ENCODE measurements around the gene PDCD1.

The PDCD1 gene

DNA sequence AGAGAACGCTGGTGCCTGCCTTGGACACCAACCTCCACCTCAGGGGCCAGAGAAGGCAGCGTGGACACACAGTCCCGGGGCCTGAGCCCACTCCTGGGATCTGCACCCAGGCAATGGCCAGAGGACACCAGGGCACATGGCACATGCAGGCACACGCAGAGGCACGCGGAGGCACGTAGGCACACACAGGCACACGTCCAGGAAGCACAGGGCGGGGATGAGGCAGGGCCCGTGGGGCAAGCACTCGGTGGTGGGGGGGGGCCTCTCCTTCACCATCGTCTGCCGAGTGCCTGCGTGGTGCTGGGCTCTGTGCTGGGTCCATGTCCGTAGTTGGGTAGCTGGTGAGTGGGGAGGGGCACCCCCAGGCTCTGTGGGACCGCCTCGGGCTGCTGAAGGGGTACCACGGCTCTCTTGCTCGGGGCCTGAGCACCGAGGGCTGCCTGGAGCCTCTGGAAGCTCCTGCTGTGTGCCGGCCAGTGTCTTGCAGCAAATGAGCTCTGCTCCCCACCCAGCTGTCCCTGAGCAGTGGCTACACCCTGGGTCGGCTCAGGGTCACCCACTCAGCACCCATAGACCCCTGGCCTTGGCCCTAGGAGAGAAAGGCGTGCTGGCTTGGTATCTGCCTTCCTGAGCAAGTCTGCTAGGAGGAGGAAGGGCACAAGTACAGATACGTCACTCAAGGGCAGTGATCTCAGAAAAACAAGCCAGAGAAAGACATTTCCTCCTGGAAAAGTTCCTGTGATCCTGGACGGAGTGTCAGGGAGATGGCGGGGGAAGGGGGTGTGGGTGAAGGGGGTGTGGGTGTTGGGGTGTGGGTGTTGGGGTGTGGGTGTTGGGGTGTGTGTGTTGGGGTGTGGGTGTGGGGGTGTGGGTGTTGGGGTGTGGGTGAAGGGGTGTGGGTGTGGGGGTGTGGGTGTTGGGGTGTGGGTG lies 37.3 kb upstream of the PDCD1 start:
- no peak for DNase-seq (ENCODE audit: low read depth)

DNA sequence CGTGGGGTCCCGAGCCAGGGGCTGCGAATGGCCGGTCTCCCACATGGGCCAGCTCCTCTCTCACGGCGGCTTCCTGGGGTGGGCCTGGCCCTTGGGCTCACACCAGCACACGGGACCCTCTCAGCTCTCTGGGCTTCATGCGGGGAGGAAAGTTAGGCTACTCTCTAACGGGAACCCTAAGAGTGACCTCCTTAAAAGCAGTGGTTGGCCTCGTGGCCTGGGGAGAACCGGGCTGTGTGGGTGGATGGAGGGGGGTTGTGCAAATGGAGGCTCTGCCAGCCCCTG lies 36.7 kb upstream of the PDCD1 start:
- DNase-seq (ENCODE audit: low read depth), result no peak

DNA sequence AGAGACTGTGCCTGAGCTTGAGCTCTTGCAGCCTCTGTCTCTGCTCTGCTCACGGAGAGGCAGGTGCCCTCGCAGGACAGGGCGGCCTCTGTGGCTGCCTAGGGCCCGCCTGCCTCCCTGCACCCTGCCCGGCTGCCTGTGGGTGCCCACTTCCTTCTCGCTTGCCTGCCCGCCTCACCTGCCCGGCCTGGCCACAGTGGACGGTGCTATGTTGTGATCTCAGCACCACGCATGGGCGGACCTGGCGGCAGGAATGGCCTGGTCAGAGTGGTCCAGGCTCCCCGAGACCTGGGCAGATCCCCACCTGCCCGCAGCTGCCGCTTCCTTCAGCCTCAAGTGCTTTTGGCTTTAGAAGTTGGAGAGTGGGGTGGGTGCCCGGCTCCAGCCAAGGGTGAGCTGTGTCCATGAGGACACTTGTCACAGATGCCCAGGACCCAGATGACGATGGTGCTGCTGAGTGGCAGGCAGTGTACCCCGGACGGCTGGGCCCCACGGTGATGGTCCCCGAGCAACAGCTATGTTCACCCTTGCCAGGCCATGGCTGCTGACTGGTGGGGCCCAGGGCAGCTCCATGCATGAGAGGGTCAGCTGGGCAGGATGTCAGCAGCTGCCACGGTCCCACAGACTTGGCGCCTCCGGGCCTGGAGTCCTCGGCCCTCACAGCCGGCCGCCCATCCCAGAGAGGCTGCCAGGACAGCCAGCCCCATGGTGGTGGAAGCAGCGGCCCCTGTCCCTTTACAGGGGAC lies 36.2 kb upstream of the PDCD1 start:
- no peak for DNase-seq (ENCODE audit: low read depth)

DNA sequence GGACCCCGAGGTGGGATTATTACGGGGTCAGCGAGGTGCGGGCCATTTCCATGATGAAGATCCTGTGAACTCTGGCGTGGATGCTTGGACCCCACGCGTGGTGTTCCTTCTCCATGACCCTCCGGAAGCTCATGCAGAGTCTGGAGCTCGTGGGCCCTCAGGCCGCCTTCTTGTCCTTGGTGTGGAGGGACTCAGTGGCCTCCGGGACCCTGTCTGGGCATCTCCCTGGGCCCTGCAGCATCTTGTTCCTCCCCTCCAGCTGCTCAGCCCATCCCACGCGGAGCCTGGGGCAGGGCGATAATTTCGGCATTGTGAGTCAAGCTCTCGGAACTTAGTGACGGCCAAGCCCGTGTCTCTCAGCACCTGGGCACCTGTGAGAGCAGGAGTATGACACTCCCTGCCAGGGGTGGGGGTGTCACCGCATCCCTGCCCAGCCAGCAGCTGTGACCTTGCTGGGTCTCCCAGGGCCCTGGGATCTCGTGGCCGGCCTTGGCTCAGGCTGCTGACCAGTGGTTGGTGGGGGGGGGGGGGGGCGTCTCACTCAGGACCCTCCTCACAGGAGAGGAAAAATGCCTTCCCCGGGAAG lies 35.5 kb upstream of the PDCD1 start:
- DNase-seq (ENCODE audit: low read depth), result no peak

DNA sequence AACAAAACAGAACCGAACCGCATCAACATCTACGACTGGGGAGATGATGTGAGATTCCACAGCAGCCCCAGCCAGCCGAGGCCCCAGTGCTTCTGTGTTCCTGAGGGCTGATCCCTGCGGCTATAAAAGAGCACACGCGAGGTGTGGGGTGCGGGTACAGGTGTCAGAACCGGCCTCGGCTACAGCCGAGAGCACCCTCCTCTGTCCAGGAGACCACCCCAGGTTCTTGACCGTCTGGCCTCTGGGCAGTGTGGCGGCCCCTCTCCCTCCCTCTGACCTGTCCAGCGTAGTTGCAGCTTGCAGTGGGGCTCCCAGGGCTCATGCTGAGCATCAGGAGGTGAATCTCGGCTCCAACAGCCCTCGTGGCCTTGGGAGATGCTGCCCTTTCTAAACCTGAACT lies 34.6 kb upstream of the PDCD1 start:
- no peak for DNase-seq (ENCODE audit: low read depth)

DNA sequence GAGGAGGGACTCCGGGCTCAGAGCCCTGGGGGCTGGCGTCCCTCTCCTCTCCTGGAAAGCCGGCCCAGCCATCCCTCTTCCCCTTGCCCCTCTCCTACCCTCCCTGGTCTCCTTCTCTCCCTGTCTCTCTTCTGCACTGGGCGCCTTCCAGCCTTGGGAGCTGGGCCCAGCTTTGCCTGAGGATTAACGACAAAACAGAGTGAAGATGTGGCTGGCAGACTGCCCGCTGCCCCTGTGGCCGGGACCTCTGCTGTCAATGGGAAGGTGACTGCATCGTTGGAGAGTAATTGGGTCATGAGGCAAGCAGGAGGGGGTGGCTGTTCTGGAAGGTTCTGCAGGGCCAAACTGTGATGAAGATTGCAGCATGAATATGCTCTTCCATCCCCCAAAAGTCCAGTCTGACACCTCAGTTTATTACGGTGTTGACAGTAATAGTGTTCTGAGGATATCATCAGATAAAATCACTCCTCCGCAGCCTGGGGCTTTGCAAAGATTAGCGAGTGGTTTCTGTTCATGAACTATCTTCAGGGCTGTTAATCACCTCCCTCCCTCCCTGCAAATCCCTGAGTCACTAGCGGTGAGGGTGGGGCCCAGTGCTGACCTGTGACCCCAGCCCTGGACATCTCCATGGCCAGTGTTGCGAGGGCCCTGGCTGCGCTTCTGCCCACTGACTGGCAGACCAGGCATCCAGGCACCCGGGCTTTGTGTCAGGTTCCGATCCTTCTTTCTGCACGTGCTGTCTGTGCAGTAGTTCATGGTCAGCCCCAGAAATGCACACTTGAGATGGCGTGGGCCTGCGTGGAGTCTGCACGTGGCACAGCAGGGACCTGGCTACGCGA lies 33.8 kb upstream of the PDCD1 start:
- DNase-seq (ENCODE audit: low read depth), result peak; percentile 17

DNA sequence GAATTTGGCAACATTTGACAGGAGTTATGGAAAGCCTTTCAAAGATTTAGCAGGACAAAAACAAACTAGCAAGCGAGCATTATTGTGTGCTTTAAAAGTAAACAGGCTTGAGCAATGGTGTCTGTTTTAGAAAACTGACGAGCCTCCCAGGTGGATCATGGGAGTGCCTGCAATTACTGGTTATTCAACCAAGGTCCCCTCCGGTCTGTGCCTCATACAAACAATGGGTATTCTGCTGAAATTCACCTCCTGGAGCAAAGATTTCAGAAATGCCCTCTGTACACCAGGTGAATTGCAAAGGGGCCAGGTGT lies 33.2 kb upstream of the PDCD1 start:
- DNase-seq (ENCODE audit: low read depth), result no peak

DNA sequence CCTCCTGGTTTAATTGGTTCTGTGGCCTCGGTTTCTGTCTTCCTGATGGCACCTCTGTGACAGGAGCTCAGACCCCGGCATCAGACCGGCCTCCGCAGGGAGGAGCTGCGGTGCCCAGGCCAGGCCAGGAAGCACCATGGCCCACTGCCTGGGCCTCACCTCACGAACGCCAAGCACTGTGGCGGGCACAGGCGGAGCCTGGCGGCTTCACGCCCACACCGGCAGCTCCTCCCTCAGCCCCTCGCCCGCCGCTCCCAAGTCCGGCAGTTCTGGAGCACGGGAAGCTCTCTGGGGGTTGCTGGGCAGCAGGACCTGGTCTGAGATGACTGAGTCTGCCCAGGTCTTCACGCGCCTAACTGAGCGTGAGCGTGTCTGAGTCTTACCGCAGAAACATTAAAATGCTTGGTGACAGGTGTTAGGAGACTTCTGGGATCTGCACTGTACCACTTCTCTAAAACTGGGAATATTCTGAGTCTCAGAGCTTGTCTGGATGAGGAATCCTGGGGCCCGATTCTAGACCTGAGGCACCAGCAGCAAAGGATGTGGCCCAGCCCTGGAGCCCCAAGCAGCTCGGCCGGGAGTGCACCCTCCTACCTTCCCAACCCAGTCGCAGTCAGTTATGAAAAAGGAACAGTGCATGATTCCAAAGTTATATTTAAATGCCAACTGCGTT lies 32.8 kb upstream of the PDCD1 start:
- no peak for DNase-seq (ENCODE audit: low read depth)

DNA sequence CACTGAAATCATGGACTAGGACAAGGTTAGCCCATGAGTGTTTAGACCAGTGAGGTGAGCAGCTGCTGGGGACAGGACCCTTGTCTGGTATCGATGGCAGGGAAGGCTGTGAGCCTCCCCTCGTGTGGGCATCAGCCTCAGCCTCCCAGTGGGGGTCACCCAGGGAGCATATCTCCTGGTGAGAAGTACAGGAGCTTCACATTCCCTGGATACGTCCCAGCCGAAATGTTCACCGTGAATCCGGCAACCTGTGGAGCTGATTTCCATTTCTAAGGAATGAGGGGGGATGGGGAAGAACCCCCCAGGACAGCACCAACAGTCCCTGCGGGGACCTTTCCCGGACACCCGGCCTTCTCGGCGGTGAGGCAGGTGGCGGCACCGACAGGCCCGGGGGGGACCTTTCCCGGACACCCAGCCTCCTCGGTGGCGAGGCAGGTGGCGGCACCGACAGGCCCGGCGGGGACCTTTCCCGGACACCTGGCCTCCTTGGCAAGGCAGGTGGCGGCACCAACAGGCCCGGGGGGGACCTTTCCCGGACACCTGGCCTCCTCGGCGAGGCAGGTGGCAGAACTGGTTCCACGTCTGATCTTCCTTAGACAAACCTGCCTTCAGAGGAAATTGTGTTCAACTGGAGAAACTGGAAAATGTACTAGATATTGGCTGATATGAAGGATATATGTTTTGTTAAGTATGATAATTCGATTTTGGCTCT lies 32.0 kb upstream of the PDCD1 start:
- no peak for DNase-seq (ENCODE audit: low read depth)

DNA sequence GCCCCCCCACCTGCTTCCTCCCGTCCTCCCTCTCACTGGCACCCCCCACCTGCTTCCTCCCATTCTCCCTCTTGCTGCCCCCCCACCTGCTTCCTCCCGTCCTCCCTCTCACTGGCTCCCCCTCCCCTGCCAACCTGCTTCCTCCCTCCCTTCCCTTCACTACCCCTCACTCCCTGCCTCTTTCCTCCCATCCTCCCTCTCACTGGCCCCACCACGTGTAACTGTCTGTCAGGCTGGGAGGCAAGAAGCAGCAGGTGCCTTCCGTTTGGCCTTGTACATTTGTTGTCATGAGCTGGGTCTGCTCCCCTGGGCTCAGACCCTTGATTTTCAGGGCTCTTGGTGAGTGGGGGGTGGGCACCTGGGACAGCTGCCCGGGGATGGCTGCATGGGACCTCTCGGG lies 29.9 kb upstream of the PDCD1 start:
- DNase-seq (ENCODE audit: low read depth), result no peak

DNA sequence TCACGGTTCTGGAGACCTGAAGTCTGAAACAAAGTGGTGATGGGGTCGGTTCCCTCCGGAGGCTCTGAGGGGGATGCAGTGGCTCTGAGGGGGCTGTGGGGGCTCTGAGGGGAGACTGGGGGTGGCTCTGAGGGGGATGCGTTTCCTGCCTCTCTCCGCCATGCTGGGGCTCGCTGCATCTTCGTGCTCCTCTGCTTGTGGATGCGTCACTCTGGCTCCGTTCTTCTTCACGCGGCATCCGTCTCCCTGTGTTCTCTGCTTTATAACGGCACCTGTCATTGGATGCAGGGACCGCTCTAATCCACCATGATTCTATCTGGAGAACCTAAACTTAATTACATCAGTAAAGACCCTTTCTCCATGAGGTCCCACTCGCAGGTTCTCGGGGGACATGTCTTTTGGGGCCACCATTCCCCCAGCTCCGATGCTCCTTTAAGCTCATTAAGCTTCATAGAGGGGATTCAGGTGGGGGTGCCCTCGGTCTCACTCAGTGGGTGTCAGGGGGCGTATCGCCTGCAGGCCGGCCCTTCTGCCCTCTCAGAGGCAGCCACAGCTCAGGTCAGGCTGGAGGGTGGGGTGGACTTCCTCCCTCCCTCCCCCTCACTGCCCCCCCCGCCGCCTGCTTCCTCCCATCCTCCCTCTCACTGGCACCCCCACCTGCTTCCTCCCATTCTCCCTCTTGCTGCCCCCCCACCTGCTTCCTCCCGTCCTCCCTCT lies 29.3 kb upstream of the PDCD1 start:
- no peak for DNase-seq (ENCODE audit: low read depth)

DNA sequence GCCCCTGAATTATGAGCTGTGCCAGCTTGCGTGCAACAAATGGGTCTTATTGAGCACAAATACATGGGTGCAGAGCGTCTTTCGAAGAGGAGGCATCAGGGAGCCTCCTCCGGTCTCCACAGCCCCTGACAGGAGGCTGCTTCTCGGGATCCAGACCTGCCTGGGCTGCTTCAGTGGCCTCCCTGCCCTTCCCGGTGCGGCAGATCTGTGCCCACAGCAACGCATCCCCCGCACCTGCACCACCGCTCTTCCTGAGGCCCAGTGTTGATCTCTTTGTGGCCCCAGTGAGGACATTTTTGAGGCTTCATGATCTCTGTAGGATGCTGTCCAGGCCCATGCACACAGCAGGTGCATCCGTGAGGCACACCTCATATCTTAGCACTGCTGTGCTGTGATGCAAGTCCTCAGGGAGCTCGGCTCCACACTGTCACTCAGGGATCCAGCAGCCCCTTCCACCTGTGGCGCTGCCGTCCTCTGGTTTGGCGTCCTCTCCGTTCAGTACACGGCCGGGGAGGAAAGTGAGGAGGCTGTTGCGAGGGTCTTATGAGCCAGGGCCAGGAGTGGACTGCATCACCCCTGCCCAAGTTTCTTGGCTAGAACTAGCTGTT lies 28.2 kb upstream of the PDCD1 start:
- DNase-seq (ENCODE audit: low read depth), result no peak

DNA sequence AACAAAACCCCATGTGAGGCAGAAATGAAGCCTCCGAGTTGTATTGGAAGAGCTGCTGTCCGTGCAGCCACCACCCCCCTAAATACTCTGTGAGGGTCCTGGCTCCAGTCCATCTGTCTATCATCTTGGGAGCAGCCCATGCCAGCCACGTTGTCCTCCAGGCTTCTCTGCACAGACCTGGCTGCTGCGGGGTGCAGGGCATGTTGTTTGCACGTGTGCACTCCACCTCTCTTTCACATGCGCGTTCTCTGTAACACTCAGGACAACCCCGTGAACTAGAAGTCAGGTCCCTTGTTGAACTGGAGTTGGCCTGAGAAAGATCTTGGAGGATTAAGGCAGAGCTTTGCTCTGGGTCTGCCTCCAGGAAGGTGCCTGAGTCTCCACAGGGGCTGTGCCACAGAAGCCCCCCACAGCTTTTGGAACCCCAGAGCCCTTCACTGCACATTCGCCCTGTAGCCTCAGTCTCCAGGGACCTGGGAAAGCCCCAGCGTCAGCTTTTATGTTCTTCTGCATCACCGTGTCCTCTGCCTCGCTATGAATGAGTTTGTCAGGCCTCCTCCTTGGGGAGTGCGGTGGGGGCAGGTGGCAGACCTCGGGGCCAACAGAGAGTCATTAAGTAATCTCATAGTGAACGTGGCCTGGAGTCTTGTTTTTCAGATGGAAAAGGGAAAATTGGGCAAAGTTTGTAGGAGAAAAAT lies 27.4 kb upstream of the PDCD1 start:
- no peak for DNase-seq (ENCODE audit: low read depth)

DNA sequence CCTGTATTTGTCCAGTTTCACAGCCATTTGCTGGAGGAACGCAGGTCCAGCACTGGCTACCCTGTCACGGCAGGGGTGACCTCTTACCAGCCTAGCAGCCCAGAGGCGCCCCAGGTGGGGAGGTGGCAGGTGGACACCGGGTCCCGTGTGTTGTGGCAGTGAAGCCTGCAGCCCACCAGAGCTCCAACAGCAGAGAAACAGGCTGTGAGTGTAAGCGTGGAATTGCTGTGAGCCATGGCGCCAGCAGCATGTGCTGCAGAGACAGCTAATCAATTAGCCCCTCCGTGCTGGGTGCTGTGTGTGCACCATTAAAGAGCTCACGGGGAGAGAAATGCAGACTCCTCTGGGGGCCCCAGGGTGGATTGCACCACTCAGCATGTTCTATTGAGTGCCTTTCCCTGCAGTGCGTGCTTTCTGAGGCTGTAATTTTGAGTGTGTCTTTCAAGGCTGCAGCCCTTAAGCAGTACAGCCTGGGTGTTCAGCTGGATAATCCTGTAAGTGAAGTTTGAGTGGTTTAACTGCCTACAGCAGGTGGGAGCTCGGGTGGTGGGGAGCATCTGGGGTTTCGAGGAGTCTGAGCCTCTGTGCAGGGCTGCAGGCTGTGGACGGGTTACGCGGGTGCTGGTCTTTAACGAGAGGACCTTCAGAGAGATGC lies 26.7 kb upstream of the PDCD1 start:
- no peak for DNase-seq (ENCODE audit: low read depth)

DNA sequence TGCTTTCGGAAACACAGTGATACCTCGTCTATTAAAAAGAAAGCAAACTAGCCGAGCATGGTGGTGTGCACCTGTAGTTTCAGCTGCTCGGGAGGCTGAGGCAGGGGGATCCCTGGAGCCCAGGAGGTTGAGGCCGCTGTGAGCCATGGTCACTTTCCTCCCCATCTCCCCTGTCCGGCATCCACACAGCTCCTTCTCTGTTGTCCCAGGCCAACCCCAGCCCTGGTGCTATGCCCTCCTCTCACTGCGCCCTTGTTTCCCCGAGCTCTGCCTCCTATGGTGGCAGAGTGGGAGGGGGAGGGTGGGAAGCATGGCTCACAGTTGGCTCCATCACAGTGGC lies 26.2 kb upstream of the PDCD1 start:
- DNase-seq (ENCODE audit: low read depth), result no peak

DNA sequence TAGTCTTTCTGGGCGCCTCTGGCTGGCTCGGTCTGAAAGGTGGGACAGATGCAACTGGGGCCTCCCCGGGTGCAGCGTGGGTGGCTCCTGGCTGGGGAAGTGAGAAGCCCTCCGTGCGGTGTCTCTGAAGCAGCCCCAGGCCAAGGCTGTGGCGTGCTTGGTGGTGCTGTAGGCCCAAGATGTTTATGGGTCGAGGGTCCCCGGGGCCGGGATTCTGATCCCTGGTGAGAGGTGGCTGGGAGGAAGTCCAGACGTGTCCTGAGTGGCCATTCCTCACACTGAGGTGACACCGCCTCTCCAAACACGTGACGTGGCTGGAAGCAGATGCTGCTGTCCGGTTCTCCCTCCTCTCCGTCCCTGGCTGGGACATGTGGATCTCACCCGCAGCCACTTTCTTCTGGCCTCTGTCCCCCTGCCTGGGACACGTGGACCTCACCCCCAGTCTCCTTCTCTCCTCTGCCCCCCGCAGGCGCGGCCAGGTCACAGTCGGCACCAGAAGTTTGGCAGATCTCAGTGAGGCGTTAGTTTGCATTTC lies 23.5 kb upstream of the PDCD1 start:
- no peak for DNase-seq (ENCODE audit: low read depth)

DNA sequence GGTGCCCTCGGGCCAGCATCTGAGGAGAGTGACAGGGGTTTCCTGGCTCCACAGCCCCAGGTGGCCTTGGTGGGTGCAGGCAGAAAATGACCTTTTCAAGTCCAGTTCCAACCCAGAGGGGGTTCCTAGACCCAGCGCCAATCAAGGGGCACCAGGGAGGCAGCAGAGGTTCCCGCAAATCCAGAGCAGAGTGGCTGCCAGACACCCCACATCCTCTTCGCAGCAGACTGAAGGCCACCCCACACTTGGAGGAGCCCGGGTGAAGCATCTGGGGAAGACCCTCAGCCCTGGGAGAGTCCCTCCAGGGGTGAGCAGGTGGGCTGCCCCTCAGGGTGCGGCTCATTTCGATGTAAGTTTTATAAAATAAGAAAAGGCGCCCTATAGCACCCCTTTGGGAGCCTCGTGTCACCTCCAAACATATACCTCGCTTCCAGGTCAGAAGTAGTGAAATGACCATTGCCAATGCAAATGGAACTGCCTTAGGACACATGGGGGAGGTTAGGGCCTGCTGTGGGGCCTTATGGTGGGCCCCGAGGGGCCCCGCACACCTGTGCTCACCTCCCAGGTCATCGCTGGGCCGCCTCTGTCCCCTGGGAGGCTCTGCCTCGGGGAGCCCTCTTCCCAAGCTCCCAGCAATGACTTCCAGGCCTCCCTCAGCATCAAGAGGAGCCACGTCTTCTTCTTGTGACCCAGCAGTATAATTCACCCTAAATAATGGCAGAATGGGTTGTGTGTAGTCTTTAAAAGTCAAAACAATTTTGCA lies 21.8 kb upstream of the PDCD1 start:
- DNase-seq (ENCODE audit: low read depth), result no peak

DNA sequence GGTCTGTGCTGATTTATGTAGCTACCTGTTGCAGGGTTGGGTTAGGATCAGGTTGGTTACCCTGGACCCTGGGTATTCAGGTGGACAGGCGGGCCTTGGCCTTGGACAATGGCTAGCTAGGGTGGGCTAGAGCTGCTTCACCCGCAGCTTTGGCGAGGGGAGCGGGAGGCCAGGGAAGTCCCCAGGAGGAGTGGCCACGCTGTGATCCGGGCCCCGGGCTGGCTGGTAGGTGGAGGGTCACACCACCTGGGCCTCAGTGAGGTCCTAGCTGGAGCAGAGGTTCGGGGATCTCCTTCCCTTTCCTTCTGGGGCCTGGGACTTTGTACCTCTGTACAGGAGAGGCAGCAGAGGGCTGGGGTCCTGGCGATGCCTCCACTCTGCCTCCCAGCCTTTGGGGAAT lies 20.6 kb upstream of the PDCD1 start:
- no peak for DNase-seq (ENCODE audit: low read depth)

All from fibroblast of the conjunctiva (primary cell).